Spleen (tissue), 7 donors: ENCODE results near the gene PCDHB2.

Experiments
- POLR2A ChIP-seq, 3 donors: fragments of 450-650 bp; IDR thresholded peaks; one replicate each; pipeline ENCODE4 v1.5.1; 2017; ENCODE audit warnings: antibody characterized with exemption in 3 of 3, mild to moderate bottlenecking in 1 of 3
- POLR2AphosphoS5 ChIP-seq, 3 donors: sonication (generic); formaldehyde crosslinking; IDR thresholded peaks; one replicate each; pipeline ENCODE4 v1.5.1; 2017; ENCODE audit warnings: antibody characterized with exemption in 3 of 3
- TF ChIP-seq, protein P1 (sequence below), 11 experiments: fragments of 200-600 bp in 7 of 11; fragments of 450-650 bp in 4 of 11; sonication (generic) in 4 of 11; IDR thresholded peaks in 8 of 11; conservative IDR thresholded peaks in 3 of 11; 1 replicate in 7 of 11; 2 replicates in 4 of 11; pipeline versions ENCODE4 v1.4.0 to v1.8.0; 2016 to 2021; ENCODE audit warnings: antibody characterized with exemption in 11 of 11, inconsistent platforms in 4 of 11, mild to moderate bottlenecking in 1 of 11
- donor health status: DM: no; HTN: no; CAD: no; lungs with moderate emphysema.
- donor health status: DM: no; HTN: no; CAD: no.
- donor health status: DM: no; HTN: no; CAD: no.

DNA sequence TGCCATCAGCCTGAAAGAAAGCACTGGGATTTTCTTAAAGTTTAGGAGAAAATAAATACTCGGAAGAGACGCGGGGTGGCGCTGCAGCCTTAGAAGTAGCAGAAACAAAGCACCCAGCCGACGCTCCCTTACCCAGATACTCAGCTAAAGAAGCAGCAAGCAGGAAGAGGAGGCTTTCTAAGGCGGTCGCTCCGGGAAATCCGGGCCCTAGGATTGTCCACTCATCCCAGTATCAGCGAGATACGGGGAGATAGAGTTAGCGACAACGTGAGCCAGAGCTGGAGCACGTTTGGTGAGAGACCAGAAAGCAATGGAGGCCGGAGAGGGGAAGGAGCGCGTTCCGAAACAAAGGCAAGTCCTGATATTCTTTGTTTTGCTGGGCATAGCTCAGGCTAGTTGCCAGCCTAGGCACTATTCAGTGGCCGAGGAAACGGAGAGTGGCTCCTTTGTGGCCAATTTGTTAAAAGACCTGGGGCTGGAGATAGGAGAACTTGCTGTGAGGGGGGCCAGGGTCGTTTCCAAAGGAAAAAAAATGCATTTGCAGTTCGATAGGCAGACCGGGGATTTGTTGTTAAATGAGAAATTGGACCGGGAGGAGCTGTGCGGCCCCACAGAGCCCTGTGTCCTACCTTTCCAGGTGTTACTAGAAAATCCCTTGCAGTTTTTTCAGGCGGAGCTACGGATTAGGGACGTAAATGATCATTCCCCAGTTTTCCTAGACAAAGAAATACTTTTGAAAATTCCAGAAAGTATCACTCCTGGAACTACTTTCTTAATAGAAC is at the start of gene PCDHB2:
- TF ChIP-seq POLR2A (IDR thresholded peaks at IDR 0.05) (no peak), POLR2AphosphoS5 (IDR thresholded peaks at IDR 0.05) (no peak)
- TF ChIP-seq, protein P1, sequence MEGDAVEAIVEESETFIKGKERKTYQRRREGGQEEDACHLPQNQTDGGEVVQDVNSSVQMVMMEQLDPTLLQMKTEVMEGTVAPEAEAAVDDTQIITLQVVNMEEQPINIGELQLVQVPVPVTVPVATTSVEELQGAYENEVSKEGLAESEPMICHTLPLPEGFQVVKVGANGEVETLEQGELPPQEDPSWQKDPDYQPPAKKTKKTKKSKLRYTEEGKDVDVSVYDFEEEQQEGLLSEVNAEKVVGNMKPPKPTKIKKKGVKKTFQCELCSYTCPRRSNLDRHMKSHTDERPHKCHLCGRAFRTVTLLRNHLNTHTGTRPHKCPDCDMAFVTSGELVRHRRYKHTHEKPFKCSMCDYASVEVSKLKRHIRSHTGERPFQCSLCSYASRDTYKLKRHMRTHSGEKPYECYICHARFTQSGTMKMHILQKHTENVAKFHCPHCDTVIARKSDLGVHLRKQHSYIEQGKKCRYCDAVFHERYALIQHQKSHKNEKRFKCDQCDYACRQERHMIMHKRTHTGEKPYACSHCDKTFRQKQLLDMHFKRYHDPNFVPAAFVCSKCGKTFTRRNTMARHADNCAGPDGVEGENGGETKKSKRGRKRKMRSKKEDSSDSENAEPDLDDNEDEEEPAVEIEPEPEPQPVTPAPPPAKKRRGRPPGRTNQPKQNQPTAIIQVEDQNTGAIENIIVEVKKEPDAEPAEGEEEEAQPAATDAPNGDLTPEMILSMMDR (IDR thresholded peaks at IDR 0.05 in 8 of 11, conservative IDR thresholded peaks at IDR 0.05 in 3 of 11), result no peak
